Psoas muscle (tissue), 8 donors: ENCODE measurements around the gene APOL4. TPM values are rescaled to one million over a fixed set of nuclear protein-coding genes. Genes with fewer than 3 reads are reported as not detected.

ENCODE experiments used
- ATAC-seq, 4 donors: fragments of 200-7000 bp; cut with Tn5 transposase; one replicate each; pipeline ENCODE4 v1.9.1; 2020; ENCODE audit warnings: moderate library complexity in 3 of 4, mild to moderate bottlenecking in 2 of 4
- DNase-seq, 2 donors: peaks; one replicate each; pipeline ENCODE4 v3.0.0-alpha.2; 2020
- H3K27ac ChIP-seq: fragments of 200-600 bp; one replicate; pipeline ENCODE4 v1.8.0; 2022
- H3K27me3 ChIP-seq, 3 donors: fragments of 200-600 bp in 1 of 3; one replicate each; pipeline versions ENCODE4 v1.6.1 to v1.8.0; 2013 to 2022; ENCODE audit warnings: low read length in 2 of 3, mild to moderate bottlenecking in 2 of 3, moderate library complexity in 1 of 3; ENCODE audit not compliant: insufficient read depth in 3 of 3
- H3K36me3 ChIP-seq, 2 donors: fragments of 200-600 bp in 1 of 2; one replicate each; pipeline versions ENCODE4 v1.6.1 to v1.8.0; 2013 to 2022; ENCODE audit warnings: low read depth in 1 of 2, mild to moderate bottlenecking in 1 of 2, moderate library complexity in 1 of 2; ENCODE audit not compliant: insufficient read depth in 1 of 2
- H3K4me1 ChIP-seq: fragments of 200-600 bp; one replicate; pipeline ENCODE4 v1.8.0; 2022
- H3K4me3 ChIP-seq: fragments of 200-600 bp; one replicate; pipeline ENCODE4 v1.8.0; 2022; ENCODE audit warnings: mild to moderate bottlenecking
- H3K9me3 ChIP-seq: fragments of 200-600 bp; one replicate; pipeline ENCODE4 v1.8.0; 2022
- CTCF ChIP-seq: fragments of 200-600 bp; IDR thresholded peaks from one replicate; pipeline ENCODE4 v1.8.0; 2022; ENCODE audit warnings: antibody characterized with exemption
- WGBS, 3 donors: extraction: QIAGEN DNeasy Blood & Tissue Kit; methylation state at CpG; one replicate each; pipeline versions ENCODE4 v1.1.6 to v1.1.7; 2013; 5-methylcytosine and 5-hydroxymethylcytosine counted together
- intact Hi-C, 2 donors: fragments of 100-400 bp; cut with DNase I; formaldehyde crosslinking; loops; one replicate each; pipeline versions ENCODE4 v1.11.0 to v1.14.2; 2022
- polyA plus RNA-seq, 3 donors: library from polyadenylated mRNA; stranded (reverse); fragments of 200-250 nt; gene quantifications; one replicate each; pipeline ENCODE4 v1.2.3, GENCODE V29; 2013
- total RNA-seq, 4 donors: library from RNA; stranded (reverse); fragmentation: NEBNext Ultra II Directional in 2 of 4; extraction: Animal tissue kit (Norgen Biotek cat#: 25700) in 2 of 4; gene quantifications; one replicate each; pipeline versions ENCODE4 v1.2.1 to v1.2.4, GENCODE V29; 2021 to 2023
- donor health status: healthy with polysubstance abuse.
- donor health status: DM: no; HTN: no; CAD: no; lungs with moderate emphysema.
- donor health status: Bipolar disorder and iron deficiency.
- donor health status: healthy.
- donor health status: DM: yes; HTN: yes; CAD: no.
- donor health status: DM: no; HTN: no; CAD: no.
- donor health status: DM: no; HTN: no; CAD: no.
- donor health status: DM: yes; HTN: yes; CAD: no.

The APOL4 gene
- total and polyA plus RNA-seq, 7 donors: 0.86 to 6.8 (median 1.6) TPM

- H3K9me3 ChIP-seq: no peaks in the 10 kb centered on the region
- DNase-seq (no peak), ATAC-seq (no peak)
- no peak overlapping the region for H3K4me3 ChIP-seq
- no peaks in the 10 kb centered on the region for H3K27me3 ChIP-seq
- no peaks in the 10 kb centered on the region for H3K36me3 ChIP-seq
- no peak overlapping the region for H3K27ac ChIP-seq
- WGBS, 3 donors: 77 to 80% (median 78%) methylated on average over 3 of the region's 3 CpGs
- intact Hi-C loops: no loop called here
- no peaks in the 10 kb centered on the region for H3K4me1 ChIP-seq
- TF ChIP-seq CTCF: no peak
Measured at GRCh38 chr22:36177160-36177559, 24.4 kb downstream of the APOL4 start.

DNA sequence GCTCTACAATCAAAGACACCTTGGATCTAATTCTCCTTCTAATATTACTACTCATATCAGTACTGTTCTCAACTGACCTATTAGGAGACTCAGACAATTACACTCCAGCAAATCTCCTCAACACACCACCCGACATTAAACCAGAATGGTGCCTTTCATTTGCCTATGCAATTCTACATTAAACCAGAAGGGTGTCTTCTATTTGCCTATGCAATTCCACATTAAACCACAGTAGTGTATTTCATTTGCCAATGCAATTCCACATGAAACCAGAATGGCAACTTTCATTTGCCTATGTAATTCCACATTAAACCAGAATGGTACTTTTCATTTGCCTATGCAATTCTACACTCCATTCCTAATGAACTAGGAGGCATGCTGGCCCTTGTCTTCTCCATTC, 25.7 kb downstream of the APOL4 start:
- H3K4me1 ChIP-seq: no peaks in the 10 kb centered on the region
- H3K27ac ChIP-seq: no peak overlapping the region
- no peak overlapping the region for H3K4me3 ChIP-seq
- DNase-seq (no peak), ATAC-seq (no peak)
- WGBS, 3 donors: 42 to 51% (median 46%) methylated on average over 1 of the region's 1 CpG
- TF ChIP-seq CTCF: no peak
- H3K27me3 ChIP-seq: no peaks in the 10 kb centered on the region
- H3K36me3 ChIP-seq: no peaks in the 10 kb centered on the region
- intact Hi-C loops: no loop called here
- no peaks in the 10 kb centered on the region for H3K9me3 ChIP-seq

DNA sequence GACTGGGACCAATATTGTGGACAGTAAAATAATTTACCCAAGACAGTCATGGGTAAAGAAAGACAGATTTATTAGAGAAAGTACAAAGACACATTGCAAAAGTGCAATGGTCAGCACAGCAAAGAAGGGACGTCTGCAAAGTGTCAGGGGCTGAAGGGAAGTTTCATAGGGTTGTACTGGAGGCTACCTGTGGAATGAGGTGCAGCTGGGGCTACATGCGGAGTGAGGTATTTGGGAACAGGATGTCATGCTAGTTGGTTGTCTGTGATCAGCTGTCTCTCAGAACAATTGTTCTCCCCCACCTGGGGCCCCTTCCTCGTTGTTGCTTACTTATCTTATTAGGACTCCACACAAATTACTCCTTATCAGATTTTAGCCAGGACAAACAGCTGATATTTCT, 29.7 kb downstream of the APOL4 start:
- Histone ChIP-seq H3K4me1 (no peaks in the 10 kb centered on the region), H3K27ac (no peak overlapping the region), H3K4me3 (no peak overlapping the region), H3K9me3 (no peaks in the 10 kb centered on the region), H3K36me3 (no peaks in the 10 kb centered on the region), H3K27me3 (no peaks in the 10 kb centered on the region)
- TF ChIP-seq CTCF: no peak
- ATAC-seq: no peak
- no peak for DNase-seq
- intact Hi-C loops: no loop called here
- 50 to 56% (median 51%) methylated on average over 3 of the region's 3 CpGs for WGBS, 3 donors

GRCh38 chr22:36166518-36167220, 34.9 kb downstream of the APOL4 start:
- DNase-seq (no peak), ATAC-seq (no peak)
- Histone ChIP-seq H3K4me3 (no peak overlapping the region), H3K27ac (no peak overlapping the region), H3K36me3 (no peaks in the 10 kb centered on the region), H3K9me3 (no peaks in the 10 kb centered on the region), H3K4me1 (no peaks in the 10 kb centered on the region), H3K27me3 (no peaks in the 10 kb centered on the region)
- TF ChIP-seq CTCF: no peak
- WGBS, 3 donors: 71 to 86% (median 75%) methylated on average over 10 of the region's 10 CpGs
- intact Hi-C loops: no loop called here

DNA sequence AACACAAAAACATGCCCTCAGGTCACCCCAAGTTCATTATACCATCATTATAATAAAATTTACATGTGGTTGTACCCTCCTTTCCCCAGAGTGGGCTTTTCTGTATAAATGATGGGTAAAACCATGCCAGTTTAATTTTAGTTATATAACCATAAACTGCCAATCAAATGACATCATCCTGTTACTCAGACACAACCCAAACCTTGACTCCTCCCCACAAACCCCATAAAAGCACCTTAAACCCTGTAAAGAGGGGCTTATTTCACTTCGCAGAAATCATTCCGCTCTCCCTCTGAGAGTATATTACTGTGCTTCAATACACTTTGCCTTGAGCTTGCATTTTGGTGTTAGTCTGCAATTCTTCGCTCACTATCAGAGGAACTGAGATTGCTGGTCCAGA, 35.5 kb downstream of the APOL4 start:
- DNase-seq: no peak
- Histone ChIP-seq H3K27ac (no peak overlapping the region), H3K4me3 (no peak overlapping the region), H3K9me3 (no peaks in the 10 kb centered on the region), H3K27me3 (no peaks in the 10 kb centered on the region), H3K4me1 (no peaks in the 10 kb centered on the region), H3K36me3 (no peaks in the 10 kb centered on the region)
- WGBS, 3 donors: 94 to 98% (median 97%) methylated on average over 3 of the region's 3 CpGs
- no peak for ATAC-seq
- TF ChIP-seq CTCF: no peak
- intact Hi-C loops: no loop called here
